ENCODE results near the gene TENM4. TPM values are rescaled to one million over a fixed set of nuclear protein-coding genes. Genes with fewer than 3 reads are reported as not detected.

Gene TENM4
- total RNA-seq, 1 donor from 2014 or later = 5.1 TPM

- no peak overlapping the region for H3K9ac ChIP-seq
- H3K79me2 ChIP-seq (ENCODE audit: low read depth) = no peaks in the 10 kb centered on the region
- peaks cover 3% of the 10 kb centered on the region for H3K27me3 Mint-ChIP-seq (ENCODE audit: insufficient read depth, low read depth)
- H3K27me3 ChIP-seq = no peaks in the 10 kb centered on the region
- H4K20me1 ChIP-seq (ENCODE audit: low read depth) = no peaks in the 10 kb centered on the region
- H3K36me3 Mint-ChIP-seq = peaks cover 5% of the 10 kb centered on the region
- no peak for DNase-seq (ENCODE audit: low spot score)
- H3K27ac ChIP-seq = no peak overlapping the region
- TF ChIP-seq EZH2phosphoT487 (IDR thresholded peaks at IDR 0.05) (no peak), CTCF (IDR thresholded peaks at IDR 0.05) (no peak), EZH2 (IDR thresholded peaks at IDR 0.05) (no peak)
- H3K4me1 Mint-ChIP-seq = peaks cover 5% of the 10 kb centered on the region
- H3K9me3 ChIP-seq (ENCODE audit: low read depth) = no peaks in the 10 kb centered on the region
- no peak overlapping the region for H3K4me2 ChIP-seq
- H3K4me1 ChIP-seq = no peaks in the 10 kb centered on the region
- H3F3A ChIP-seq (ENCODE audit: low read depth) = no peaks in the 10 kb centered on the region
- H2AFZ ChIP-seq (replicated peaks) = no peak overlapping the region
- H3K9me3 Mint-ChIP-seq = no peaks in the 10 kb centered on the region
- no peak overlapping the region for H3K4me3 Mint-ChIP-seq
- no peak overlapping the region for H3K27ac Mint-ChIP-seq
- H3K36me3 ChIP-seq = no peaks in the 10 kb centered on the region
- H3K4me3 ChIP-seq = no peak overlapping the region
Observed at GRCh38 chr11:79290761-79291160, 150.1 kb downstream of the TENM4 start.

- H3K9me3 Mint-ChIP-seq = peaks cover 10% of the 10 kb centered on the region
- no peaks in the 10 kb centered on the region for H3K9me3 ChIP-seq (ENCODE audit: low read depth)
- H3K4me2 ChIP-seq = no peak overlapping the region
- H4K20me1 ChIP-seq (ENCODE audit: low read depth) = no peaks in the 10 kb centered on the region
- peaks cover 3% of the 10 kb centered on the region for H3K27me3 Mint-ChIP-seq (ENCODE audit: insufficient read depth, low read depth)
- H3K4me1 Mint-ChIP-seq = no peaks in the 10 kb centered on the region
- no peak overlapping the region for H3K4me3 Mint-ChIP-seq
- H3K9ac ChIP-seq = no peak overlapping the region
- no peak for DNase-seq (ENCODE audit: low spot score)
- no peak overlapping the region for H2AFZ ChIP-seq (replicated peaks)
- no peaks in the 10 kb centered on the region for H3K79me2 ChIP-seq (ENCODE audit: low read depth)
- H3K36me3 Mint-ChIP-seq = peaks cover 7% of the 10 kb centered on the region
- TF ChIP-seq CTCF (IDR thresholded peaks at IDR 0.05) = no peak
- no peak for TF ChIP-seq EZH2phosphoT487 (IDR thresholded peaks at IDR 0.05)
- no peak for TF ChIP-seq EZH2 (IDR thresholded peaks at IDR 0.05)
- no peaks in the 10 kb centered on the region for H3K36me3 ChIP-seq
- H3K4me3 ChIP-seq = no peak overlapping the region
- no peaks in the 10 kb centered on the region for H3F3A ChIP-seq (ENCODE audit: low read depth)
- no peak overlapping the region for H3K27ac ChIP-seq
- no peaks in the 10 kb centered on the region for H3K27me3 ChIP-seq
- no peaks in the 10 kb centered on the region for H3K4me1 ChIP-seq
- no peak overlapping the region for H3K27ac Mint-ChIP-seq
Observed at GRCh38 chr11:79287952-79288351, 152.9 kb downstream of the TENM4 start.

GRCh38 chr11:79285756-79286155, 155.1 kb downstream of the TENM4 start:
- Histone ChIP-seq H4K20me1 (ENCODE audit: low read depth) (no peaks in the 10 kb centered on the region), H3K79me2 (ENCODE audit: low read depth) (no peaks in the 10 kb centered on the region), H3K4me3 (no peak overlapping the region), H2AFZ (replicated peaks) (no peak overlapping the region), H3K9ac (no peak overlapping the region), H3K36me3 (no peaks in the 10 kb centered on the region), H3K27ac (no peak overlapping the region), H3K9me3 (ENCODE audit: low read depth) (no peaks in the 10 kb centered on the region), H3K4me2 (no peak overlapping the region), H3K27me3 (no peaks in the 10 kb centered on the region), H3F3A (ENCODE audit: low read depth) (no peaks in the 10 kb centered on the region), H3K4me1 (no peaks in the 10 kb centered on the region)
- Mint-ChIP-seq H3K9me3 (peaks cover 10% of the 10 kb centered on the region), H3K36me3 (peaks cover 12% of the 10 kb centered on the region), H3K4me1 (no peaks in the 10 kb centered on the region), H3K4me3 (no peak overlapping the region), H3K27ac (no peak overlapping the region), H3K27me3 (ENCODE audit: insufficient read depth, low read depth) (peaks cover under 1% of the 10 kb centered on the region)
- DNase-seq (ENCODE audit: low spot score) = no peak
- TF ChIP-seq EZH2 (IDR thresholded peaks at IDR 0.05) = no peak
- no peak for TF ChIP-seq EZH2phosphoT487 (IDR thresholded peaks at IDR 0.05)
- TF ChIP-seq CTCF (IDR thresholded peaks at IDR 0.05) = no peak

All from neural progenitor cell (in vitro differentiated cells).